CD8-positive, alpha-beta memory T cell (primary cell): ENCODE data around the gene CLEC3A. TPM values are rescaled to one million over a fixed set of nuclear protein-coding genes. Genes with fewer than 3 reads are reported as not detected.

Experiments used
- CTCF ChIA-PET: fragments of 350-600 bp; sonication (Branson Sonifier 250); formaldehyde crosslinking; loops from one replicate; lab custom pipeline; 2021; ENCODE audit warnings: antibody characterized with exemption; lab: Charles Lee
- POLR2A ChIA-PET: fragments of 350-600 bp; sonication (Branson Sonifier 250); formaldehyde crosslinking; loops from one replicate; lab custom pipeline; 2021; ENCODE audit warnings: antibody characterized with exemption; lab: Charles Lee
- DNase-seq, 5 donors: peaks; one replicate each; pipeline versions ENCODE4 v3.0.0 to v3.0.0-alpha.2; 2020 to 2022; ENCODE audit warnings: mixed read lengths in 1 of 5
- H3K27ac ChIP-seq: one replicate; pipeline ENCODE4 v1.7.0; 2013; ENCODE audit warnings: low read depth, mild to moderate bottlenecking, low read length, moderate library complexity
- H3K27me3 ChIP-seq: 2 replicates; pipeline ENCODE4 v1.7.0; 2013; ENCODE audit warnings: low read length, mild to moderate bottlenecking; ENCODE audit not compliant: insufficient read depth, poor library complexity, severe bottlenecking
- H3K36me3 ChIP-seq: 2 replicates; pipeline ENCODE4 v1.7.0; 2013; ENCODE audit warnings: mild to moderate bottlenecking, low read length, moderate library complexity; ENCODE audit not compliant: insufficient read depth
- H3K4me1 ChIP-seq: 2 replicates; pipeline ENCODE4 v1.7.0; 2013; ENCODE audit warnings: mild to moderate bottlenecking, low read length, moderate library complexity; ENCODE audit not compliant: insufficient read depth
- H3K4me3 ChIP-seq: 2 replicates; pipeline ENCODE4 v1.7.0; 2013; ENCODE audit warnings: mild to moderate bottlenecking, low read length
- H3K9me3 ChIP-seq: 2 replicates; pipeline ENCODE4 v1.7.0; 2013; ENCODE audit warnings: mild to moderate bottlenecking, low read length
- H3K27ac Mint-ChIP-seq, 8 donors: one replicate each; pipeline ENCODE4 v1.8.0; 2020 to 2021; ENCODE audit warnings: mixed read lengths in 8 of 8, mild to moderate bottlenecking in 6 of 8, inconsistent platforms in 3 of 8, moderate library complexity in 3 of 8
- H3K27me3 Mint-ChIP-seq, 2 donors: one replicate each; pipeline ENCODE4 v1.8.0; 2020 to 2021; ENCODE audit warnings: mixed read lengths in 2 of 2, mild to moderate bottlenecking in 1 of 2, moderate library complexity in 1 of 2
- H3K36me3 Mint-ChIP-seq, 3 donors: one replicate each; pipeline ENCODE4 v1.8.0; 2020 to 2021; ENCODE audit warnings: mixed read lengths in 3 of 3, inconsistent platforms in 1 of 3, mild to moderate bottlenecking in 1 of 3
- H3K4me1 Mint-ChIP-seq, 3 donors: one replicate each; pipeline ENCODE4 v1.8.0; 2020 to 2021; ENCODE audit warnings: mixed read lengths in 3 of 3, inconsistent platforms in 1 of 3, mild to moderate bottlenecking in 1 of 3
- H3K4me3 Mint-ChIP-seq, 7 donors: one replicate each; pipeline ENCODE4 v1.8.0; 2020 to 2021; ENCODE audit warnings: mixed read lengths in 7 of 7, mild to moderate bottlenecking in 6 of 7, moderate library complexity in 4 of 7, inconsistent platforms in 2 of 7
- H3K9me3 Mint-ChIP-seq, 5 donors: one replicate each; pipeline ENCODE4 v1.8.0; 2020 to 2022; ENCODE audit warnings: mixed read lengths in 5 of 5, mild to moderate bottlenecking in 3 of 5, moderate library complexity in 2 of 5, inconsistent platforms in 1 of 5
- polyA plus RNA-seq: library from polyadenylated mRNA; unstranded; fragments of 300-500 nt; fragmentation: Illumina TruSeq; gene quantifications from one replicate; pipeline ENCODE4 v1.2.3, GENCODE V29; 2021
- total RNA-seq, 2 experiments: library from RNA; stranded (reverse); gene quantifications; one replicate each; pipeline ENCODE4 v1.2.3, GENCODE V29; 2021

CLEC3A gene
- total and polyA plus RNA-seq, 3 experiments from 2014 or later, result not detected

DNA sequence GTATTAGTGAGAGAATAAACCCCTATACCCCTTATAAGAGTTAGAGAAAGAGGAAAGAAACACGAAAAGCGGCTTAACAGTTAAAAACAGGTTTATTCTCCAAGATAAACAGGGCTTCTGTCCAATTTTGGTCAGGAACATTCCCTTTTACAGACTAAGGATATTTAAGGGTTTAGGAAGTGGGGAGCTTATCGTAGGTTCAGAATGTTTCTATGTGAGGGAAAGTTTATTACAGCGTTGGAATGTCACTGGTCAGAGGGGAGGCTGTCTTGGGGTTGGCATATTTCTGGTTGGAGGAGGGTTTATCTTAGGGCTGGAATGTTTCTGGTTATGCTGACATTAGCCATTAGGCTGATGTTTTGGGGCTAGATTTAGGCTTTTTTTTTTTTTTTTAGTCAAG, 43.0 kb downstream of the CLEC3A start:
- no peak overlapping the region for H3K4me3 Mint-ChIP-seq
- no peak overlapping the region for H3K27ac Mint-ChIP-seq
- ChIA-PET CTCF (no interaction called here), POLR2A (no interaction called here)
- H3K27me3 Mint-ChIP-seq, result peaks cover 15 to 27% of the 10 kb centered on the region in 2 donors
- Histone ChIP-seq H3K4me3 (no peak overlapping the region), H3K27me3 (no peaks in the 10 kb centered on the region), H3K9me3 (no peaks in the 10 kb centered on the region), H3K36me3 (no peaks in the 10 kb centered on the region), H3K4me1 (no peaks in the 10 kb centered on the region), H3K27ac (no peak overlapping the region)
- H3K9me3 Mint-ChIP-seq, result no peaks in the 10 kb centered on the region
- DNase-seq, result no peak
- H3K4me1 Mint-ChIP-seq, result no peaks in the 10 kb centered on the region
- no peaks in the 10 kb centered on the region for H3K36me3 Mint-ChIP-seq

DNA sequence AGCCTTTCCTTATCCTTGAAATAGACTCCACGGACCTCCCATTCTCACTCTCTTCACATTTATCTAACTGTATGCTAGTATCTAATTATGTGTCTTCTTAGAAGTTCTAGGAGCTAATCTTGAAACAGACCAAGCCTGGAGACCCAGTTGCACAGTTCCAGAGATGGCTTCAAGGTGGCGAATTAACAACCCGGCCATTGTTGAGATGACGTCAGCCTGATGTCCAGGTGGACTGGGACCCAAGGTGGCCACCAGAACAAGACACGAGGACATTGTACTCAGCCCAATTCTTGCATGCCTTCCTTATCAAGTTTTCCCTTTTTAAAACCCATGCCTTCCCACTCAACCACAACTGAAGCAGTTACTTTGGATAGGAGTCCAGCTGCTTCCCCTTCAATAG, 47.6 kb downstream of the CLEC3A start:
- POLR2A ChIA-PET, result no interaction called here

GRCh38 chr16:78072275-78072674, 49.9 kb downstream of the CLEC3A start:
- Mint-ChIP-seq H3K27me3 (peaks cover 9 to 26% of the 10 kb centered on the region in 2 donors), H3K9me3 (no peaks in the 10 kb centered on the region), H3K27ac (no peak overlapping the region), H3K4me3 (no peak overlapping the region), H3K36me3 (no peaks in the 10 kb centered on the region), H3K4me1 (no peaks in the 10 kb centered on the region)
- CTCF ChIA-PET, result no interaction called here
- Histone ChIP-seq H3K27me3 (no peaks in the 10 kb centered on the region), H3K9me3 (no peaks in the 10 kb centered on the region), H3K27ac (no peak overlapping the region), H3K4me1 (no peaks in the 10 kb centered on the region), H3K36me3 (no peaks in the 10 kb centered on the region), H3K4me3 (no peak overlapping the region)
- POLR2A ChIA-PET, result no interaction called here
- no peak for DNase-seq

More for the DNA sequence above, 47.6 kb downstream of the CLEC3A start:
- Histone ChIP-seq H3K36me3 (no peaks in the 10 kb centered on the region), H3K27me3 (no peaks in the 10 kb centered on the region), H3K9me3 (no peaks in the 10 kb centered on the region), H3K27ac (no peak overlapping the region), H3K4me1 (no peaks in the 10 kb centered on the region), H3K4me3 (no peak overlapping the region)
- H3K36me3 Mint-ChIP-seq, result no peaks in the 10 kb centered on the region
- H3K27ac Mint-ChIP-seq, result no peak overlapping the region
- no peak overlapping the region for H3K4me3 Mint-ChIP-seq
- no peak for DNase-seq
- no peaks in the 10 kb centered on the region for H3K4me1 Mint-ChIP-seq
- H3K27me3 Mint-ChIP-seq, result peaks cover 18 to 39% of the 10 kb centered on the region in 2 donors
- no peaks in the 10 kb centered on the region for H3K9me3 Mint-ChIP-seq
- CTCF ChIA-PET, result no interaction called here

- Histone ChIP-seq H3K4me3 (no peak overlapping the region), H3K4me1 (no peaks in the 10 kb centered on the region), H3K9me3 (no peaks in the 10 kb centered on the region), H3K36me3 (no peaks in the 10 kb centered on the region), H3K27ac (no peak overlapping the region), H3K27me3 (no peaks in the 10 kb centered on the region)
- Mint-ChIP-seq H3K4me1 (no peaks in the 10 kb centered on the region), H3K4me3 (no peak overlapping the region), H3K9me3 (peaks cover 0 to 1% (median 0%) of the 10 kb centered on the region in 5 donors), H3K36me3 (no peaks in the 10 kb centered on the region), H3K27ac (no peak overlapping the region), H3K27me3 (peaks cover 8 to 20% of the 10 kb centered on the region in 2 donors)
- DNase-seq, result no peak
- CTCF ChIA-PET, result no interaction called here
- POLR2A ChIA-PET, result no interaction called here
Observed at GRCh38 chr16:78075800-78076199, 53.5 kb downstream of the CLEC3A start.

GRCh38 chr16:78081341-78081740, 59.0 kb downstream of the CLEC3A start:
- Histone ChIP-seq H3K4me1 (no peaks in the 10 kb centered on the region), H3K27ac (no peak overlapping the region), H3K9me3 (no peaks in the 10 kb centered on the region), H3K27me3 (no peaks in the 10 kb centered on the region), H3K4me3 (no peak overlapping the region), H3K36me3 (no peaks in the 10 kb centered on the region)
- H3K36me3 Mint-ChIP-seq, result no peaks in the 10 kb centered on the region
- no peak for DNase-seq
- H3K27me3 Mint-ChIP-seq, result peaks cover 5 to 19% of the 10 kb centered on the region in 2 donors
- no peaks in the 10 kb centered on the region for H3K4me1 Mint-ChIP-seq
- ChIA-PET POLR2A (no interaction called here), CTCF (interaction anchor here (1.4 kb wide), 1 partner anchor 9 kb away, joined by 3 read pairs; no protein-coding TSS in a partner anchor)
- peaks cover 0 to 1% (median 0%) of the 10 kb centered on the region in 5 donors for H3K9me3 Mint-ChIP-seq
- H3K4me3 Mint-ChIP-seq, result no peak overlapping the region
- H3K27ac Mint-ChIP-seq, result no peak overlapping the region

Other genes with a start within 250 kb of the CLEC3A start
- not detected for gene VAT1L, start 234.0 kb upstream of the CLEC3A start, total RNA-seq
- gene VAT1L, start 234.0 kb upstream of the CLEC3A start, polyA plus RNA-seq, result not detected
- 10 to 100 TPM; 17.2 to 18.6 TPM for gene WWOX, start 77.1 kb downstream of the CLEC3A start, total RNA-seq
- gene WWOX, start 77.1 kb downstream of the CLEC3A start, polyA plus RNA-seq, result 18.2 TPM